GM12872 (cell line): ENCODE data around the gene OR1L6.

ENCODE experiments used
- CTCF ChIP-seq: IDR thresholded peaks from 3 replicates; pipeline ENCODE4 v1.5.1; 2011; ENCODE audit warnings: low read depth, mild to moderate bottlenecking, low read length, moderate library complexity; ENCODE audit not compliant: insufficient read depth

OR1L6 gene, protein sequence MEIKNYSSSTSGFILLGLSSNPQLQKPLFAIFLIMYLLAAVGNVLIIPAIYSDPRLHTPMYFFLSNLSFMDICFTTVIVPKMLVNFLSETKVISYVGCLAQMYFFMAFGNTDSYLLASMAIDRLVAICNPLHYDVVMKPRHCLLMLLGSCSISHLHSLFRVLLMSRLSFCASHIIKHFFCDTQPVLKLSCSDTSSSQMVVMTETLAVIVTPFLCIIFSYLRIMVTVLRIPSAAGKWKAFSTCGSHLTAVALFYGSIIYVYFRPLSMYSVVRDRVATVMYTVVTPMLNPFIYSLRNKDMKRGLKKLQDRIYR

GRCh38 chr9:122742003-122742402 lies at the start of gene OR1L6:
TSS of gene OR1L6 (plus strand) at chr9:122742303. CDS start at chr9:122749848, 7,545 bp downstream.
- no peak for TF ChIP-seq CTCF

GRCh38 chr9:122695696-122696095 lies 46.4 kb upstream of the OR1L6 start:
- TF ChIP-seq CTCF, result no peak

GRCh38 chr9:122718038-122718437 lies 24.1 kb upstream of the OR1L6 start:
- TF ChIP-seq CTCF, result no peak

DNA sequence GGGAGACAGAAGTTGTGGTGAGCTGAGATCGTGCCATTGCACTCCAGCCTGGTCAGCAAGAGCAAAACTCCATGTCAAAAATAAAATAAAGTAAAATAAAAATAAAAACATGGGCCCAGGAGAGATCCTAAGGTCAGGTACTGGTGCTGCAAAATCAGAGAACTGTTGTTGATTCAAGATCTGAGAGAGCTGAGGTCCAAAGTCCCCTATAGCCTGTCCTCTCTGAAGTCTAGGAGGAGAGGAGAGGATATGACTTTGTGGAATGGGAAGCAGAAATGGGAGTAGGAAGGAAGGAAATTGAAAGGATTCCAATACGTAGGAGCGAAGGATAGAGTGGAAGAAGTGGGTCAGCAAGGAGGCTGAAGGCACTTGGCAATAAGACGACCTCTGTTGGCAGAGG lies 22.9 kb upstream of the OR1L6 start:
- TF ChIP-seq CTCF, result no peak

- no peak for TF ChIP-seq CTCF
Observed at GRCh38 chr9:122723690-122724089, 18.4 kb upstream of the OR1L6 start, which contains the start of gene OR1L4. TSS of gene OR1L4 (plus strand) at chr9:122723990. CDS start at chr9:122723990, 0 bp downstream.

DNA sequence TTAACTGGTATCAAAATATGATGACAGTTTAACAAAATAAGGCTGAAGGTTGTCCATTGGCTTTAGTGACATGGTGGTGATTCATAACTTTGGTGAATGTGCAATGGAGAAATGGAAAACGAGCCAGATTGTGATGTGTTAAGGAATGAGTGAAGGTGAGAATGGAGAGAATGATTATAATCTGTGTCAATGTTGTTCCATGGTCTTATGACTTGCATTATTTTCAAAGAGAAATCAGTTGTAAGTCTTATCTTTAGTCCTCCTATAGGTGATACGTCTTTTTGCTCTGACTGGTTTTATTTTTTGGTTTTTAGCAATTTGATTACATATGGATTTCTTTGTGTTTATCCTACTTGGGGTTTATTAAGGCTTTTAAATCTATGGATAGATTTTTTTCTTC lies 12.7 kb downstream of the OR1L6 start:
- no peak for TF ChIP-seq CTCF

- TF ChIP-seq CTCF, result no peak
Observed at GRCh38 chr9:122767817-122768216, 25.7 kb downstream of the OR1L6 start.

- no peak for TF ChIP-seq CTCF
Observed at GRCh38 chr9:122777052-122777451, 34.9 kb downstream of the OR1L6 start.
